ENCODE data around the gene TAOK3. TPM values are rescaled to one million over a fixed set of nuclear protein-coding genes. Genes with fewer than 3 reads are reported as not detected.

The TAOK3 gene
- total and polyA plus RNA-seq, 9 of the 15 experiments (the other 6 are each of a cell fraction or from before 2014, with no cell fraction given): 24.3 to 83.5 (median 47.1) TPM

DNA sequence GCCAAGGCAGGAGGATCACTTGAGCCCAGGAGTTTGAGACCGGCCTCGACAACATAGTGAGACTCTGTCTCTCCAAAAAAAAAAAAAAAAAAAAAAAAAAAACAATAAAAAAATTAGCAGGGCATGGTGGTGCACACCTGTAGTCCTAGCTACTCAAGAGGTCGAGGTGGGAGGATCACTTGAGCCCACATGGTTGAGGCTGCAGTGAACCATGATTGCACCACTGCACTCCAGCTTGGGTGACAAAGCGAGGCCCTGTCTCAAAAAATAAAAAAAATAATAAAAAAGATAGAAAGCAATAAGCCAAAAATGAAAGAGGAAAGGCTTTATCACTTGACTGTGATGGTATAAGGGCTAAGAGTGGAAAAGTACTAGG lies 247.0 kb downstream of the TAOK3 start:
- in situ Hi-C loops (cut with MboI): no loop called here
- FAIRE-seq: no peak
- Histone ChIP-seq H3K27ac (ENCODE audit: extremely low read depth, low read depth, low read length) (no peak overlapping the region), H3K4me3 (no peak overlapping the region), H4K20me1 (replicated peaks; ENCODE audit: control insufficient read depth, insufficient read depth, low read length) (no peaks in the 10 kb centered on the region), H3K9me1 (ENCODE audit: control insufficient read depth, insufficient read depth, low read length) (no peaks in the 10 kb centered on the region), H3K27me3 (ENCODE audit: control insufficient read depth in 2 of 2, insufficient read depth in 2 of 2, low read length in 2 of 2) (no peaks in the 10 kb centered on the region), H3K4me1 (replicated peaks in 1 of 2; ENCODE audit: control insufficient read depth in 2 of 2, insufficient read depth in 2 of 2, low read length in 2 of 2) (peaks cover 4 to 9% of the 10 kb centered on the region in 2 experiments; a peak in 4 of 5 replicates), H3K9me3 (replicated peaks; ENCODE audit: control insufficient read depth, insufficient read depth, low read depth, low read length) (no peaks in the 10 kb centered on the region), H3K79me2 (ENCODE audit: control insufficient read depth, insufficient read depth, low read length) (no peaks in the 10 kb centered on the region), H3K4me2 (ENCODE audit: insufficient read depth, low read length) (no peak overlapping the region), H3K9ac (ENCODE audit: insufficient read depth in 1 of 2, low read depth in 2 of 2, low read length in 2 of 2) (no peak overlapping the region), H3K36me3 (ENCODE audit: control insufficient read depth, insufficient read depth, low read length) (no peaks in the 10 kb centered on the region; the same call in 2 of the 3 replicates), H2AFZ (ENCODE audit: low read depth, low read length) (no peak overlapping the region)
- no peak for TF ChIP-seq MCM7 (IDR thresholded peaks at IDR 0.05)
- 83% methylated on average over 4 of the region's 4 CpGs for WGBS (ENCODE audit: insufficient coverage, low coverage, missing lambda C conversion rate)
- ChIA-PET POLR2A (interaction anchor here (0.6 kb wide), 1 partner anchor 796 kb away, joined by 3 read pairs; no protein-coding TSS in a partner anchor), CTCF (ENCODE audit: low intra/inter-chr PET ratio) (interaction anchor here (0.6 kb wide), 1 partner anchor 1847 kb away, joined by 3 read pairs; no protein-coding TSS in a partner anchor)
- BruUV-seq (replicated peaks): no TSS peak
- ATAC-seq: no peak
- intact Hi-C loops (cut with micrococcal nuclease): no loop called here
- no peak for DNase-seq (ENCODE audit: extremely low read depth in 1 of 4, low spot score in 3 of 4)

DNA sequence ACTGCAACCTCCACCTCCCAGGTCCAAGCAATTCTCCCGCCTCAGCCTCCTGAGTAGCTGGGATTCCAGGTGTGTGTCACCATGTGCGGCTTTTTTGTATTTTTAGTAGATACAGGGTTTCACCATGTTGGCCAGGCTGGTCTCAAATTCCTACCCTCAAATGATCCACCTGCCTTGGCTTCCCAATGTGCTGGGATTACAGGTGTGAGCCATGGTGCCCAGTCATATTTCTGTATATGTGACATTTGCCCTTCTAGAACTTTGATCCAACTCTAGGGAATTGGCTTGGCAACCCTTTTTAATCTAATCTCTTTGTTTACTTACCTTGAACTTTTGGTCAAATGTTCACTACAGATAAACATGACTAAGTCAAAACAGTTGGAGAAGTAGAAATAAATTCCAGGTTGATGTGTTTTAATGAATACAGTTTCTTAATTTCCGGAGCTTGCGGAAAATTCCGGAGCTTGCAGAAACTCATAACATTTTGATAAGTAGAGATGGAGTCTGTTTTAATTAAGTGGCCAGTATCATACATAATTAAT lies 248.3 kb downstream of the TAOK3 start:
- intact Hi-C loops (cut with micrococcal nuclease): loop anchor here (5.0 kb wide), 1 partner anchor 58 kb away; no protein-coding TSS in a partner anchor
- Histone ChIP-seq H3K4me2 (ENCODE audit: insufficient read depth, low read length) (no peak overlapping the region), H3K4me1 (replicated peaks in 1 of 2; ENCODE audit: control insufficient read depth in 2 of 2, insufficient read depth in 2 of 2, low read length in 2 of 2) (peaks cover 4 to 14% of the 10 kb centered on the region in 2 experiments; a peak in 4 of 5 replicates), H3K36me3 (ENCODE audit: control insufficient read depth, insufficient read depth, low read length) (no peaks in the 10 kb centered on the region; the same call in 2 of the 3 replicates), H3K9ac (ENCODE audit: insufficient read depth in 1 of 2, low read depth in 2 of 2, low read length in 2 of 2) (no peak overlapping the region), H3K9me1 (ENCODE audit: control insufficient read depth, insufficient read depth, low read length) (no peaks in the 10 kb centered on the region), H3K9me3 (replicated peaks; ENCODE audit: control insufficient read depth, insufficient read depth, low read depth, low read length) (no peaks in the 10 kb centered on the region), H3K79me2 (ENCODE audit: control insufficient read depth, insufficient read depth, low read length) (no peaks in the 10 kb centered on the region), H3K4me3 (no peak overlapping the region), H3K27me3 (ENCODE audit: control insufficient read depth in 2 of 2, insufficient read depth in 2 of 2, low read length in 2 of 2) (no peaks in the 10 kb centered on the region), H2AFZ (ENCODE audit: low read depth, low read length) (no peak overlapping the region), H4K20me1 (replicated peaks; ENCODE audit: control insufficient read depth, insufficient read depth, low read length) (no peaks in the 10 kb centered on the region), H3K27ac (ENCODE audit: extremely low read depth, low read depth, low read length) (no peak overlapping the region)
- no peak for DNase-seq (ENCODE audit: extremely low read depth in 1 of 4, low spot score in 3 of 4)
- FAIRE-seq: no peak
- BruUV-seq (replicated peaks): no TSS peak
- in situ Hi-C loops (cut with MboI): loop anchor here (5.0 kb wide), 1 partner anchor 253 kb away; the partner anchor contains the start of gene SUDS3
- WGBS (ENCODE audit: insufficient coverage, low coverage, missing lambda C conversion rate): 83% methylated on average over 5 of the region's 5 CpGs
- no peak for ATAC-seq
- ChIA-PET CTCF (ENCODE audit: low intra/inter-chr PET ratio) (no interaction called here), POLR2A (no interaction called here)
- TF ChIP-seq GTF2A2 (tag; IDR thresholded peaks at IDR 0.05): no peak
- no peak for TF ChIP-seq FOXM1 (IDR thresholded peaks at IDR 0.05; ENCODE audit: low read depth)
- TF ChIP-seq FOXM1 (CRISPR knock-in tag; IDR thresholded peaks at IDR 0.05; ENCODE audit: low read depth): no peak
- no peak for TF ChIP-seq SREBF2 (CRISPR knock-in tag; IDR thresholded peaks at IDR 0.05)
- TF ChIP-seq FOSL1 (tag; conservative IDR thresholded peaks at IDR 0.05): peak; percentile 35
- TF ChIP-seq, protein P1, sequence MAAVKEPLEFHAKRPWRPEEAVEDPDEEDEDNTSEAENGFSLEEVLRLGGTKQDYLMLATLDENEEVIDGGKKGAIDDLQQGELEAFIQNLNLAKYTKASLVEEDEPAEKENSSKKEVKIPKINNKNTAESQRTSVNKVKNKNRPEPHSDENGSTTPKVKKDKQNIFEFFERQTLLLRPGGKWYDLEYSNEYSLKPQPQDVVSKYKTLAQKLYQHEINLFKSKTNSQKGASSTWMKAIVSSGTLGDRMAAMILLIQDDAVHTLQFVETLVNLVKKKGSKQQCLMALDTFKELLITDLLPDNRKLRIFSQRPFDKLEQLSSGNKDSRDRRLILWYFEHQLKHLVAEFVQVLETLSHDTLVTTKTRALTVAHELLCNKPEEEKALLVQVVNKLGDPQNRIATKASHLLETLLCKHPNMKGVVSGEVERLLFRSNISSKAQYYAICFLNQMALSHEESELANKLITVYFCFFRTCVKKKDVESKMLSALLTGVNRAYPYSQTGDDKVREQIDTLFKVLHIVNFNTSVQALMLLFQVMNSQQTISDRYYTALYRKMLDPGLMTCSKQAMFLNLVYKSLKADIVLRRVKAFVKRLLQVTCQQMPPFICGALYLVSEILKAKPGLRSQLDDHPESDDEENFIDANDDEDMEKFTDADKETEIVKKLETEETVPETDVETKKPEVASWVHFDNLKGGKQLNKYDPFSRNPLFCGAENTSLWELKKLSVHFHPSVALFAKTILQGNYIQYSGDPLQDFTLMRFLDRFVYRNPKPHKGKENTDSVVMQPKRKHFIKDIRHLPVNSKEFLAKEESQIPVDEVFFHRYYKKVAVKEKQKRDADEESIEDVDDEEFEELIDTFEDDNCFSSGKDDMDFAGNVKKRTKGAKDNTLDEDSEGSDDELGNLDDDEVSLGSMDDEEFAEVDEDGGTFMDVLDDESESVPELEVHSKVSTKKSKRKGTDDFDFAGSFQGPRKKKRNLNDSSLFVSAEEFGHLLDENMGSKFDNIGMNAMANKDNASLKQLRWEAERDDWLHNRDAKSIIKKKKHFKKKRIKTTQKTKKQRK (IDR thresholded peaks at IDR 0.05; ENCODE audit: borderline replicate concordance, low read depth, low read length): no peak
- TF ChIP-seq FOXA3 (CRISPR knock-in tag; conservative IDR thresholded peaks at IDR 0.05 in 1 of 2, IDR thresholded peaks at IDR 0.05 in 1 of 2): peak; percentile 48 to 65; a peak in 2 of 4 replicates
- TF ChIP-seq TAL1 (IDR thresholded peaks at IDR 0.05): 0 out of 2 replicates have a peak, but pooled peaks have one; percentile 14
- TF ChIP-seq TCF3 (CRISPR knock-in tag; IDR thresholded peaks at IDR 0.05): 0 out of 2 replicates have a peak, but pooled peaks have one; percentile 14

All from K562 (cell line).